Naive thymus-derived CD4-positive, alpha-beta T cell (primary cell): ENCODE data around the gene SEZ6. TPM values are rescaled to one million over a fixed set of nuclear protein-coding genes. Genes with fewer than 3 reads are reported as not detected.

Experiments
- ATAC-seq: fragments of 150-1000 bp; cut with Tn5 transposase; 2 replicates; pipeline ENCODE4 v1.10.0; 2021; ENCODE audit warnings: mild to moderate bottlenecking, moderate library complexity
- CTCF ChIA-PET: fragments of 350-600 bp; sonication (Branson Sonifier 250); formaldehyde crosslinking; loops from one replicate; lab custom pipeline; 2021; ENCODE audit warnings: antibody characterized with exemption; lab: Charles Lee
- POLR2A ChIA-PET: fragments of 350-600 bp; sonication (Branson Sonifier 250); formaldehyde crosslinking; loops from one replicate; lab custom pipeline; 2021; ENCODE audit warnings: antibody characterized with exemption, inconsistent platforms; lab: Charles Lee
- DNase-seq, 9 donors: peaks; one replicate each; pipeline versions ENCODE4 v3.0.0 to v3.0.0-alpha.2; 2020 to 2022; ENCODE audit warnings: mixed read lengths in 1 of 9
- H3K27ac ChIP-seq: one replicate; pipeline ENCODE4 v1.7.0; 2013; ENCODE audit warnings: mild to moderate bottlenecking, low read depth, low read length, moderate library complexity
- H3K27me3 ChIP-seq, 2 donors: one replicate each; pipeline ENCODE4 v1.7.0; 2013; ENCODE audit warnings: low read length in 2 of 2, mild to moderate bottlenecking in 2 of 2, moderate library complexity in 2 of 2; ENCODE audit not compliant: control insufficient read depth in 2 of 2, insufficient read depth in 2 of 2
- H3K36me3 ChIP-seq, 3 experiments: 1 replicate in 2 of 3; 2 replicates in 1 of 3; pipeline ENCODE4 v1.7.0; 2013; ENCODE audit warnings: low read length in 3 of 3, mild to moderate bottlenecking in 3 of 3, moderate library complexity in 1 of 3; ENCODE audit not compliant: insufficient read depth in 3 of 3, control insufficient read depth in 2 of 3
- H3K4me1 ChIP-seq, 2 donors: one replicate each; pipeline ENCODE4 v1.7.0; 2013; ENCODE audit warnings: low read length in 2 of 2, mild to moderate bottlenecking in 2 of 2, moderate library complexity in 1 of 2; ENCODE audit not compliant: control insufficient read depth in 2 of 2, insufficient read depth in 2 of 2
- H3K4me3 ChIP-seq: 2 replicates; pipeline ENCODE4 v1.7.0; 2013; ENCODE audit warnings: mild to moderate bottlenecking, low read length
- H3K9me3 ChIP-seq, 3 experiments: 1 replicate in 2 of 3; 2 replicates in 1 of 3; pipeline ENCODE4 v1.7.0; 2013; ENCODE audit warnings: low read length in 3 of 3; ENCODE audit not compliant: control insufficient read depth in 2 of 3
- H3K27ac Mint-ChIP-seq, 9 donors: one replicate each; pipeline ENCODE4 v1.8.0; 2020 to 2022; ENCODE audit warnings: mixed read lengths in 9 of 9, mild to moderate bottlenecking in 8 of 9, moderate library complexity in 5 of 9, inconsistent platforms in 2 of 9
- H3K27me3 Mint-ChIP-seq, 5 donors: one replicate each; pipeline ENCODE4 v1.8.0; 2021 to 2022; ENCODE audit warnings: mixed read lengths in 5 of 5, mild to moderate bottlenecking in 1 of 5
- H3K36me3 Mint-ChIP-seq, 5 donors: one replicate each; pipeline ENCODE4 v1.8.0; 2020 to 2022; ENCODE audit warnings: mixed read lengths in 5 of 5, mild to moderate bottlenecking in 3 of 5, inconsistent platforms in 1 of 5
- H3K4me1 Mint-ChIP-seq, 7 donors: one replicate each; pipeline ENCODE4 v1.8.0; 2020 to 2022; ENCODE audit warnings: mixed read lengths in 7 of 7, mild to moderate bottlenecking in 3 of 7, inconsistent platforms in 1 of 7
- H3K4me3 Mint-ChIP-seq, 10 donors: one replicate each; pipeline ENCODE4 v1.8.0; 2020 to 2022; ENCODE audit warnings: mild to moderate bottlenecking in 10 of 10, mixed read lengths in 10 of 10, moderate library complexity in 6 of 10, inconsistent platforms in 2 of 10
- H3K9me3 Mint-ChIP-seq, 11 donors: one replicate each; pipeline ENCODE4 v1.8.0; 2020 to 2022; ENCODE audit warnings: mixed read lengths in 11 of 11, mild to moderate bottlenecking in 4 of 11, inconsistent platforms in 1 of 11, moderate library complexity in 1 of 11
- intact Hi-C, 2 donors: fragments of 100-400 bp; cut with micrococcal nuclease; formaldehyde crosslinking; loops; one replicate each; pipeline ENCODE4 v1.15.1; 2023
- polyA plus RNA-seq, 2 donors: library from polyadenylated mRNA; unstranded; fragments of 300-500 nt; fragmentation: Illumina TruSeq; gene quantifications; one replicate each; pipeline ENCODE4 v1.2.3, GENCODE V29; 2021
- total RNA-seq, 6 experiments: library from RNA in 5 of 6; stranded (reverse) in 5 of 6; gene quantifications; 1 replicate in 5 of 6; 2 replicates in 1 of 6; pipeline ENCODE4 v1.2.3 and lab custom pipeline; 2021 to 2026

Gene SEZ6
- total and polyA plus RNA-seq, 7 experiments from 2014 or later: 0.40 to 2.0 (median 0.64) TPM; not detected in 3

GRCh38 chr17:28917029-28917428, 88.8 kb downstream of the SEZ6 start:
- no peak for DNase-seq
- ChIA-PET POLR2A (interaction anchor here (1.0 to 3.2 kb wide), 3 partner anchors 13 to 33 kb away, joined by 3 to 12 read pairs (median 4); no protein-coding TSS in a partner anchor), CTCF (interaction anchor here (0.6 to 8.2 kb wide), 8 partner anchors 9 to 190 kb away, joined by 3 to 54 read pairs (median 4); partner anchors contain the start of gene TLCD1)
- Mint-ChIP-seq H3K9me3 (peaks cover 0 to 2% (median 0%) of the 10 kb centered on the region in 11 donors), H3K4me3 (no peak overlapping the region), H3K27ac (peak overlapping the region in 7 of 9 donors; percentile 37 to 93 (median 63)), H3K4me1 (peaks cover 0 to 9% (median 6%) of the 10 kb centered on the region in 7 donors), H3K36me3 (peaks cover 12 to 59% (median 21%) of the 10 kb centered on the region in 5 donors), H3K27me3 (no peaks in the 10 kb centered on the region)
- Histone ChIP-seq H3K4me3 (no peak overlapping the region), H3K36me3 (peaks cover 56 to 95% (median 68%) of the 10 kb centered on the region in 3 experiments), H3K27ac (peak overlapping the region; percentile 15), H3K9me3 (no peaks in the 10 kb centered on the region), H3K27me3 (no peaks in the 10 kb centered on the region), H3K4me1 (no peaks in the 10 kb centered on the region)
- intact Hi-C loops: loop anchor here (2.0 to 5.0 kb wide), 2 partner anchors 35 to 190 kb away; partner anchors contain the start of genes PHF12 (in 1 of the 2) and TLCD1 (in 1 of the 2)
- no peak for ATAC-seq

GRCh38 chr17:28916302-28916934, 89.4 kb downstream of the SEZ6 start:
- peak overlapping the region; percentile 46 for H3K27ac ChIP-seq
- H3K36me3 ChIP-seq: peaks cover 55 to 95% (median 71%) of the 10 kb centered on the region in 3 experiments
- ChIA-PET POLR2A (interaction anchor here (0.9 to 3.2 kb wide), 5 partner anchors 13 to 35 kb away, joined by 3 to 12 read pairs (median 3); partner anchors contain the start of gene PHF12), CTCF (interaction anchor here (0.6 to 8.2 kb wide), 11 partner anchors 9 to 190 kb away, joined by 3 to 54 read pairs (median 4); partner anchors contain the start of gene TLCD1)
- DNase-seq: peak in 6 of 9 donors; percentile 38 to 50 (median 42)
- H3K9me3 ChIP-seq: no peaks in the 10 kb centered on the region
- intact Hi-C loops: loop anchor here (1.0 to 5.0 kb wide), 7 partner anchors 10 to 190 kb away; partner anchors contain the start of genes DHRS13 (in 1 of the 2), PHF12 (in 1 of the 2) and TLCD1 (in 1 of the 2)
- Mint-ChIP-seq H3K27me3 (no peaks in the 10 kb centered on the region), H3K27ac (peak overlapping the region in 7 of 9 donors; percentile 46 to 93 (median 65)), H3K36me3 (peaks cover 12 to 54% (median 21%) of the 10 kb centered on the region in 5 donors), H3K4me3 (no peak overlapping the region), H3K4me1 (peaks cover 0 to 9% (median 6%) of the 10 kb centered on the region in 7 donors), H3K9me3 (peaks cover 0 to 2% (median 0%) of the 10 kb centered on the region in 11 donors)
- no peak overlapping the region for H3K4me3 ChIP-seq
- H3K27me3 ChIP-seq: no peaks in the 10 kb centered on the region
- ATAC-seq: peak; percentile 90
- H3K4me1 ChIP-seq: no peaks in the 10 kb centered on the region

- Histone ChIP-seq H3K4me3 (no peak overlapping the region), H3K4me1 (no peaks in the 10 kb centered on the region), H3K9me3 (no peaks in the 10 kb centered on the region), H3K27me3 (no peaks in the 10 kb centered on the region), H3K36me3 (peaks cover 48 to 98% (median 76%) of the 10 kb centered on the region in 3 experiments), H3K27ac (no peak overlapping the region)
- H3K27ac Mint-ChIP-seq: peak overlapping the region in 4 of 9 donors; percentile 24 to 80 (median 72)
- H3K4me3 Mint-ChIP-seq: no peak overlapping the region
- no peaks in the 10 kb centered on the region for H3K27me3 Mint-ChIP-seq
- peaks cover 0 to 8% (median 6%) of the 10 kb centered on the region in 7 donors for H3K4me1 Mint-ChIP-seq
- DNase-seq: no peak
- ChIA-PET POLR2A (interaction anchor here (0.6 to 1.3 kb wide), 3 partner anchors 14 to 151 kb away, joined by 3 to 4 read pairs (median 3); no protein-coding TSS in a partner anchor), CTCF (interaction anchor here (0.9 to 4.0 kb wide), 2 partner anchors 37 to 149 kb away, joined by 3 to 15 read pairs; no protein-coding TSS in a partner anchor)
- H3K36me3 Mint-ChIP-seq: peaks cover 8 to 55% (median 28%) of the 10 kb centered on the region in 5 donors
- no peak for ATAC-seq
- intact Hi-C loops: no loop called here
- no peaks in the 10 kb centered on the region for H3K9me3 Mint-ChIP-seq
These were observed 92.9 kb downstream of the SEZ6 start for GRCh38 chr17:28912938-28913333.

- Mint-ChIP-seq H3K36me3 (peaks cover 8 to 56% (median 29%) of the 10 kb centered on the region in 5 donors), H3K4me1 (peaks cover 0 to 8% (median 6%) of the 10 kb centered on the region in 7 donors), H3K27ac (peak overlapping the region in 6 of 9 donors; percentile 10 to 80 (median 46)), H3K9me3 (no peaks in the 10 kb centered on the region), H3K27me3 (no peaks in the 10 kb centered on the region), H3K4me3 (no peak overlapping the region)
- DNase-seq: no peak
- Histone ChIP-seq H3K27me3 (no peaks in the 10 kb centered on the region), H3K4me1 (no peaks in the 10 kb centered on the region), H3K4me3 (no peak overlapping the region), H3K27ac (no peak overlapping the region), H3K36me3 (peaks cover 50 to 98% (median 71%) of the 10 kb centered on the region in 3 experiments), H3K9me3 (no peaks in the 10 kb centered on the region)
- peak; percentile 43 for ATAC-seq
- POLR2A ChIA-PET: interaction anchor here (0.6 to 1.3 kb wide), 3 partner anchors 14 to 151 kb away, joined by 3 to 4 read pairs (median 3); no protein-coding TSS in a partner anchor
- CTCF ChIA-PET: interaction anchor here (0.7 to 4.0 kb wide), 3 partner anchors 37 to 186 kb away, joined by 3 to 15 read pairs (median 4); partner anchors contain the start of gene TLCD1
- intact Hi-C loops: no loop called here
These were observed 93.4 kb downstream of the SEZ6 start for GRCh38 chr17:28912281-28912937.

- Mint-ChIP-seq H3K4me3 (no peak overlapping the region), H3K36me3 (peaks cover 8 to 49% (median 27%) of the 10 kb centered on the region in 5 donors), H3K4me1 (peaks cover 0 to 6% (median 3%) of the 10 kb centered on the region in 7 donors), H3K9me3 (no peaks in the 10 kb centered on the region), H3K27ac (peak overlapping the region in 2 of 9 donors; percentile 24 to 38), H3K27me3 (no peaks in the 10 kb centered on the region)
- no peaks in the 10 kb centered on the region for H3K27me3 ChIP-seq
- H3K36me3 ChIP-seq: peaks cover 45 to 98% (median 62%) of the 10 kb centered on the region in 3 experiments
- ChIA-PET CTCF (interaction anchor here (0.7 to 4.0 kb wide), 4 partner anchors 32 to 268 kb away, joined by 3 to 15 read pairs (median 3); partner anchors contain the start of genes MYO18A and RPL23A), POLR2A (interaction anchor here (0.9 to 3.4 kb wide), 2 partner anchors 14 to 41 kb away, joined by 3 to 11 read pairs; partner anchors contain the start of genes FLOT2 and PHF12)
- DNase-seq (no peak), ATAC-seq (no peak)
- no peak overlapping the region for H3K4me3 ChIP-seq
- no peak overlapping the region for H3K27ac ChIP-seq
- intact Hi-C loops: no loop called here
- no peaks in the 10 kb centered on the region for H3K4me1 ChIP-seq
- H3K9me3 ChIP-seq: no peaks in the 10 kb centered on the region
These were observed 94.3 kb downstream of the SEZ6 start for GRCh38 chr17:28911411-28912045.
